Astrocyte of the cerebellum (primary cell): Measurements from ENCODE around the gene RNF151.
A peak's percentile ranks its signal among the peaks of the same experiment; 100 is the strongest.

Source experiments
- DNase-seq: peaks from one replicate; pipeline ENCODE4 v3.0.0-alpha.2; 2011; ENCODE audit warnings: low read depth
- H3K4me3 ChIP-seq: 2 replicates; pipeline ENCODE4 v1.5.1; 2011; ENCODE audit warnings: mild to moderate bottlenecking, low read depth, low read length, moderate library complexity
- CTCF ChIP-seq: IDR thresholded peaks from 2 replicates; pipeline ENCODE4 v1.5.1; 2012; ENCODE audit warnings: low read length, low read depth, moderate library complexity, mild to moderate bottlenecking; ENCODE audit errors: missing control alignments
- in situ Hi-C: cut with HindIII; loops from 2 replicates; pipeline ENCODE4 v1.10.0; 2017; ENCODE audit warnings: low sequenced_read_pairs

Gene RNF151

GRCh38 chr16:2003231-2003826, 36.7 kb downstream of the RNF151 start:
- in situ Hi-C loops = no loop called here
- no peak overlapping the region for H3K4me3 ChIP-seq

DNA sequence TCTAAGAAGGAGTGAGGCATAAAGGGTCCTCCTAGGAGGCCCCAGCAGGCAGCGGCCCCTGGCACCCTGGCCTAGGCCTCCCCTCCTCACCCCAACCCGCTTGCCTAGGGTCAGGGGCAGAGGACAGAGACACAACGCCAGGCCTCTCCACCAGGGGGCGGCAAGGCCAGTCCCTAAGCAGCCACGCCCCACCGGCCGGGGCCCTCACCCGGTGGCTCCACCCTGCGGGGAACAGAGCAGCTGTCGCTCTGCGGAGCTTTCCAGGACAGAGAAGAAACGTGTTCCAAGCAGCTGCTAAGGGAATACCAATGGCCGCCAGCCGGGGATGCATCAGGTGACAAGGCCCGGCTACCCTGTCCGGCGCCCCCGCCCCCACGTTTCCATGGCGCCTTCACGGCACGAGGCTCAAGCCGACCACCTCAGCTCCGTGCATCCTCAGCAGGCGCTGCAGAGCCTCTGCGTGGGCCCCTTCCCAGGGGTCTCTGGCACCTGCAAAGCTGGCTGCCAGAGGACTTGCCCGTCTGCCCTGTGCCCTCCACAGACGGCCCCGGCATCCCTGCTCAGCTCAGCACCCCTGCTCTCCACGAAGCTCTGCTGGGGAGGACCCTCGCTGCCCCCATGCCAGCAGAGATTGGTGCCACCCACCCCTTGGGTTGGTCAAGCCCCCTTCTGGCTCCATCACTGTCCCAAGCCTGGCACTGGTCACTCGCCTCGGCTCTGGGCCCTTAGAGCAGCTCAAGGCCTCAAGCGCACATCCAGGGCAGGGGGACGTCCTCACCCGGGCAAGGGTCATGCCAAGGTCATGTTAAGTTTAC, 37.4 kb downstream of the RNF151 start:
- DNase-seq = peak; percentile 43
- H3K4me3 ChIP-seq = peak overlapping the region; percentile 19
- TF ChIP-seq CTCF = peak; percentile 97
- in situ Hi-C loops = no loop called here

More at GRCh38 chr16:2003231-2003826, 36.7 kb downstream of the RNF151 start:
- no peak for TF ChIP-seq CTCF
- DNase-seq = no peak

GRCh38 chr16:2004795-2005517, 38.3 kb downstream of the RNF151 start:
- no peak for DNase-seq
- H3K4me3 ChIP-seq = no peak overlapping the region
- in situ Hi-C loops = no loop called here
- TF ChIP-seq CTCF = no peak

DNA sequence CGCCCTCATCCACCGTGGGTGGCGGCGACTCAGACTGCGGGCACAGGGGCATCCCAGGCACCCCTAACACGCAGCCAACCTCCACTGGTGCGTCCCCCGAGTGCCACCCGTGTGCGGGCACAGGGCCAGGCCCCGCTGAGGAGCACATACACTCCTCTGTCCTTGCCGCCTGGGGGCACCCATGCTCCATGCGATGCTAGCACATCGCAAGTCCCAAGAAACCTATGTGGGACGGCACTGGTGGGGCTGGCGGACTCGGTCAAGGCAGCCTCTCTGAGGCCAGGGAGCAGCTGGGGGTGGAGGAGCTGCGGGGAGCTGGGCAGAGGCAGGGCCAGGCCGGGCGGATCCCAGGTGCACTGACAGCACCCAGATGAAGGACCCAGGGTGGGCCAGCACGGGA, 39.0 kb downstream of the RNF151 start:
- in situ Hi-C loops = no loop called here
- DNase-seq = no peak
- no peak for TF ChIP-seq CTCF
- H3K4me3 ChIP-seq = no peak overlapping the region

DNA sequence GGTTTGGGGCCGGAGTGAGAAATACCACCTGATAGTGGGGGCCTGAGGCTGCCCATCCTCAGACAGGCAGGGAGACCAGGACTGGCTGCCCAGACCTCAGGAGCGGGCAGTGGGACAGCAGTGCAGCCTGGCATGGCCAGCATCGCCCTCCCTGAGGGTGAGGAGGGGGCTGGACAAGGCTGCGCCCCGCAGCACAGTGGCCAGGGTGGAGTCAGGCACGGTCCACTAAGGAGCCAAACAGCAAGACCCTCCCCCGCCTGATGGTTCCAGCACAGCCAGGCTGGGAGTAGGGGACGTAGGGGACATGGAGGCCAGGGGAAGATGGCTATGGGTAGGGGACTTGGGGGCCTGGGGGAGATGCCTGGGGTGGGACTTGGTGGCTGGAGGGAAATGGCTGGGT, 39.7 kb downstream of the RNF151 start:
- in situ Hi-C loops = no loop called here
- H3K4me3 ChIP-seq = no peak overlapping the region
- no peak for DNase-seq
- no peak for TF ChIP-seq CTCF

GRCh38 chr16:2007081-2007836, 40.6 kb downstream of the RNF151 start:
- H3K4me3 ChIP-seq = peak overlapping the region; percentile 64
- TF ChIP-seq CTCF = no peak
- in situ Hi-C loops = no loop called here
- no peak for DNase-seq
